Upper lobe of right lung (tissue), 1 donor: ENCODE data around the gene SPATA31C1. TPM values are rescaled to one million over a fixed set of nuclear protein-coding genes. Genes with fewer than 3 reads are reported as not detected.
"Not testable (repeated sequence)": the region's sequence is repeated elsewhere in the genome, so short reads cannot be mapped to it uniquely, and the experiment has no call there.

Source experiments
- ATAC-seq: fragments of 200-7000 bp; cut with Tn5 transposase; one replicate; pipeline ENCODE4 v1.9.1; 2020; ENCODE audit warnings: mild to moderate bottlenecking, moderate library complexity
- DNase-seq: peaks from one replicate; pipeline ENCODE4 v3.0.0-alpha.2; 2020
- H3K27ac ChIP-seq: fragments of 200-600 bp; one replicate; pipeline ENCODE4 v1.8.0; 2022
- H3K27me3 ChIP-seq: fragments of 200-600 bp; one replicate; pipeline ENCODE4 v1.8.0; 2022; ENCODE audit warnings: mild to moderate bottlenecking
- H3K36me3 ChIP-seq: fragments of 200-600 bp; one replicate; pipeline ENCODE4 v1.8.0; 2022
- H3K4me1 ChIP-seq: fragments of 200-600 bp; one replicate; pipeline ENCODE4 v1.8.0; 2022
- H3K4me3 ChIP-seq: fragments of 200-600 bp; one replicate; pipeline ENCODE4 v1.8.0; 2022; ENCODE audit warnings: mild to moderate bottlenecking
- H3K9me3 ChIP-seq: fragments of 200-600 bp; one replicate; pipeline ENCODE4 v1.8.0; 2022
- intact Hi-C: fragments of 100-400 bp; cut with DNase I; formaldehyde crosslinking; loops from one replicate; pipeline ENCODE4 v1.11.0; 2022
- long read RNA-seq: library from polyadenylated mRNA; unstranded; transcript quantifications from one replicate; pipeline ENCODE4 v2.0.0, GENCODE V29; 2021
- total RNA-seq: library from RNA; stranded (reverse); fragmentation: NEBNext Ultra II Directional; extraction: Animal tissue kit (Norgen Biotek cat#: 25700); gene quantifications from one replicate; pipeline ENCODE4 v1.2.1, GENCODE V29; 2021
- TF ChIP-seq, protein P1 (sequence below): fragments of 200-600 bp; IDR thresholded peaks from one replicate; pipeline ENCODE4 v1.8.0; 2022; ENCODE audit warnings: antibody characterized with exemption
- donor health status: DM: no; HTN: yes; CAD: no; lungs with severe emphysema.

SPATA31C1 gene
- total RNA-seq: not detected
- long read RNA-seq: 0 reads

DNA sequence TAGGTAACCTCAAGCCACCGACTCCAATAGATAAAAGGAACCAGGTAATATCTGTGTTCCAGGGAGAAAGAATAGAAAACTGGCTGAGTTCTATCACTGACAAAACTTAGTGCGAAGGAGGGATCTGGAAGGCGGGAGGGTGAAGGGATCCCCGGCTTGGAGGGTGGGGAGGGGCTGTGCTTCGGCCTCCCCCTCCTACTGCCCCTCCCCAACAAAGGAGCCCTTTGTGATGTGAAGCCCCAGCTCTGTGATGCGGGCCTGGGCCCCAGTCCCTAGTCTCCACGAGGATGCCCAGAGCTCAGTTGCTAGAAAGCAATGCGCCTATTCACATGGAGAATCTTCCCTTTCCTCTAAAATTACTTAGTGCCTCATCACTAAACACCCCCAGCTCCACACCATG is at the start of gene SPATA31C1:
SPATA31C1 (plus strand) TSS at position 301 of the 400 bp plus-strand sequence.
- H3K9me3 ChIP-seq, intact Hi-C loops, ATAC-seq, H3K36me3 ChIP-seq, H3K4me1 ChIP-seq, H3K27ac ChIP-seq, H3K4me3 ChIP-seq, H3K27me3 ChIP-seq, DNase-seq: not testable (repeated sequence)

DNA sequence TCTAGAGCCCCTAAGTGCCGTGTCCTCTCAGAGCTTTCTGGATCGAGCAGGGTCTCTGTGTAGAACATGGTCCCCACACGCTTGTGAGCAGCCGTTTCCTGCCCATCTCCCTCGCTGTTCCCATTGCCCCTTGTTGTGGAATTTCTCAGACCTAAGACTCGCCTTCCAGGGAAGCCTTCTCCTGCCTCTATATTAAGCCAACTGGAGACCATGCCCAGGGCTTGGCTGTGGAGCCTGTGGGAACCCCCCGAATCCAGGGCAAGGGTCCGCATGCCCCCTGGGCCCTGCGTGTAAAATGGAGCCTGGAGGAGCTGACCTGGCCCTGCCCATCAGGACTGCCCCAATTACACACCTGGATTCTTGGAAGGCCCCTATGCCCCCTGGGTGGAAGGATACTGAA is 49.6 kb upstream of the SPATA31C1 start:
- Histone ChIP-seq H3K27ac (no peak overlapping the region), H3K36me3 (no peaks in the 10 kb centered on the region), H3K27me3 (no peaks in the 10 kb centered on the region), H3K4me3 (no peak overlapping the region), H3K4me1 (no peaks in the 10 kb centered on the region), H3K9me3 (no peaks in the 10 kb centered on the region)
- DNase-seq (no peak), ATAC-seq (no peak)
- intact Hi-C loops: no loop called here
- TF ChIP-seq, protein P1, sequence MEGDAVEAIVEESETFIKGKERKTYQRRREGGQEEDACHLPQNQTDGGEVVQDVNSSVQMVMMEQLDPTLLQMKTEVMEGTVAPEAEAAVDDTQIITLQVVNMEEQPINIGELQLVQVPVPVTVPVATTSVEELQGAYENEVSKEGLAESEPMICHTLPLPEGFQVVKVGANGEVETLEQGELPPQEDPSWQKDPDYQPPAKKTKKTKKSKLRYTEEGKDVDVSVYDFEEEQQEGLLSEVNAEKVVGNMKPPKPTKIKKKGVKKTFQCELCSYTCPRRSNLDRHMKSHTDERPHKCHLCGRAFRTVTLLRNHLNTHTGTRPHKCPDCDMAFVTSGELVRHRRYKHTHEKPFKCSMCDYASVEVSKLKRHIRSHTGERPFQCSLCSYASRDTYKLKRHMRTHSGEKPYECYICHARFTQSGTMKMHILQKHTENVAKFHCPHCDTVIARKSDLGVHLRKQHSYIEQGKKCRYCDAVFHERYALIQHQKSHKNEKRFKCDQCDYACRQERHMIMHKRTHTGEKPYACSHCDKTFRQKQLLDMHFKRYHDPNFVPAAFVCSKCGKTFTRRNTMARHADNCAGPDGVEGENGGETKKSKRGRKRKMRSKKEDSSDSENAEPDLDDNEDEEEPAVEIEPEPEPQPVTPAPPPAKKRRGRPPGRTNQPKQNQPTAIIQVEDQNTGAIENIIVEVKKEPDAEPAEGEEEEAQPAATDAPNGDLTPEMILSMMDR: no peak

DNA sequence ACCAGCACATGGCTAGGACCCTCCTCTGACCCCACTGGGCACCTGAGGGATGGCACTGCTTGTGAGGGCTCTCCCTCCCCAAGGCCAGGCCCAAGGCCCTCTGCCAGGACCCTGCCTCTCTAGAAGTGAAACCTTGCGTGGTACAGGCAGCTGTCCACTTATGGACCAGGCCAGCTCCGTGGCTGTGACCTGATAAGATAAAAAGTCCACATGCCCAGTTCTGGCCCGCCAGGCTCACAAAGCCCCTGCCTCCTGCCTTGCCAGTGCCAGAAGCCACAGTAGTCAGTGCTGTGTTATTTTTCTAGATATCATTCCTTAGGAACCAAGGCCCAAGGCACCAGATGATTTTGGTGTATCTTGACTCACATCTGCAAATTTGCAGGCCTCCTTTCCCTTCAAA is 49.1 kb upstream of the SPATA31C1 start:
- no peak overlapping the region for H3K4me3 ChIP-seq
- H3K36me3 ChIP-seq: no peaks in the 10 kb centered on the region
- TF ChIP-seq, protein P1: no peak
- no peak overlapping the region for H3K27ac ChIP-seq
- DNase-seq (peak; percentile 47), ATAC-seq (no peak)
- intact Hi-C loops: no loop called here
- no peaks in the 10 kb centered on the region for H3K9me3 ChIP-seq
- no peaks in the 10 kb centered on the region for H3K4me1 ChIP-seq
- no peaks in the 10 kb centered on the region for H3K27me3 ChIP-seq

DNA sequence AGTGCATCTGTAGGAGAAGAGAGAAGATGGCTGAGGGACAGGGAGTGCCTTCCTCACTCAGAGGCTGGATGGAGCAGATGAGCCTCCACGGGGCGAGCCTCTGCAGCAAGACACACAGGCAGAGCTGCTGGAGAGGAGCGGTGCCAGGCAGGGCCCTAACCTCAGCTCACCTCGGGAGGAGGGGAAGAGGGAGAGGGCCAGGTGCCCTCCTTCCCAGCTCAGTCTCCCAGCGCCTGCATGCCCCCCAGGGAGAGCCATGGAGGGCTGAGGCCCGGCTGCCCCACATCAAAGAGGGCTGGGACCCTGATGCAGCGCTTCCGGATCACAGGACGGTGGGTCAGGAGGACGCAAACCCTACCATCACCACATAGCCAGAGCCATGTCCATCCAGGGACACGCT is 48.7 kb upstream of the SPATA31C1 start:
- DNase-seq: peak; percentile 52

DNA sequence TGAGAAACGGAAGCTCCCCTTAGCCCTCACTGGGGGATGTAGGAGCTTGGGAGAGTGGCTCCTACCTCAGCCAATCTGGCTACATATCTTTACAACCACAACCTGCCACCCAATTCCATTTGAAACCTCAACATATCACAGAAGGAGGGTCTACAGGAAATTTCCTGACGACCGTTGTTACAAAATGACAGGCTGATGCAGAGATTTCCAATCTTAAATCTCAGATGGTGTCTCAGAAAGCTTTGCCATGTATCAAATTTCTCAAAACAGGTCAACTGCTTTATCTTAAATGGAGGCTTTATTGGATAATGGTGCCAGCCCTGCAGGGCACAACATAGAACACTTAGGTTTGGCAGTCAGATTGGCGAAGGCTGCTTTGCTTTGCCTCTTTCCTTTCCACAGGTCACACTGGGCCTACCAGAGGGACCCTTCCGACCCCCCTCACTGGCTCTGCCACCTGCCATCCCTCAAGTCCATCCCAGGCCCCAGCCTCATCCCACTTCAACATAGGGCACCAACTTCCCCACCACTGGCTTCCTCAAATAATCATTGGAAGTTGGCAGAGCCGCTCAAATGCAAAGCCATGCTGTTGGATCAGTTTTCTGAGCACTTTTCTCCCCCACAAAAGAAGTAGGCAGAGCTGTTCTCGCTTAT is 46.2 kb upstream of the SPATA31C1 start:
- H3K4me3 ChIP-seq: no peak overlapping the region
- H3K4me1 ChIP-seq: no peaks in the 10 kb centered on the region
- intact Hi-C loops: no loop called here
- H3K9me3 ChIP-seq: no peaks in the 10 kb centered on the region
- TF ChIP-seq, protein P1: no peak
- no peak for ATAC-seq
- no peak overlapping the region for H3K27ac ChIP-seq
- DNase-seq: no peak
- H3K27me3 ChIP-seq: no peaks in the 10 kb centered on the region
- no peaks in the 10 kb centered on the region for H3K36me3 ChIP-seq

More for the DNA sequence above, 48.7 kb upstream of the SPATA31C1 start:
- Histone ChIP-seq H3K4me3 (no peak overlapping the region), H3K4me1 (no peaks in the 10 kb centered on the region), H3K9me3 (no peaks in the 10 kb centered on the region), H3K27me3 (no peaks in the 10 kb centered on the region), H3K27ac (no peak overlapping the region), H3K36me3 (no peaks in the 10 kb centered on the region)
- TF ChIP-seq, protein P1: no peak
- intact Hi-C loops: no loop called here
- ATAC-seq: no peak

DNA sequence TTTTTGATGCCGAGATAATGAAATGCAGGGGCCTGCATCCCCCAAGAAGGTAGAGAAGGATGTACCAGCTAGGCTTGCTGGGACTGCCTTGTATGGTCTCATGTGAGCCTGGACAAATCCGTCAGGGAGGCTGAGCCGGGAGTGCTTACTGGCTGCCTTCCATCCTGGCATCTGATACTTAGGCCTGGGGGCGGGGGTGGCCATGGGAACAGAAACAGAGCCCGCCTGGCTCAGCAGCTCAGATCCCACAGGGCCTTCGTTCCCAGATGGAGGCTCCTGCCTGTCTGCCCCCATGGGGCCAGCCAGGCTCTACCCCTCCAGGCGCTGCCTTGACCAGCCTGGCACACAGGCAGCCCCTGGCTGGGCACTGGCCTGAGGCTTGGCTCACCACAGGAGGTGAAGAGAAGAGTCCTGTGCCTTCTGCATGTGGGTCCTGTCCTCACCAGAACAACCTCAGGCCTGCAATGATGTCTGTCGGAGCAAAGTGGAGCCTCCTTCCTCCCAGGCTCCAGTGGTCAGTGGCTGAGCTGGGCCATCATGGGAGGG is 45.6 kb upstream of the SPATA31C1 start:
- TF ChIP-seq, protein P1: no peak

More for the DNA sequence above, 45.6 kb upstream of the SPATA31C1 start:
- DNase-seq (no peak), ATAC-seq (no peak)
- H3K9me3 ChIP-seq: no peaks in the 10 kb centered on the region
- H3K4me3 ChIP-seq: no peak overlapping the region
- H3K4me1 ChIP-seq: no peaks in the 10 kb centered on the region
- H3K36me3 ChIP-seq: no peaks in the 10 kb centered on the region
- no peak overlapping the region for H3K27ac ChIP-seq
- H3K27me3 ChIP-seq: no peaks in the 10 kb centered on the region
- intact Hi-C loops: no loop called here
